H9 (cell line): ENCODE results near the gene DDX4. TPM values are rescaled to one million over a fixed set of nuclear protein-coding genes. Genes with fewer than 3 reads are reported as not detected.

Source experiments
- DNase-seq: peaks from one replicate; pipeline ENCODE4 v3.0.0-alpha.2; 2017
- H2AFZ ChIP-seq: one replicate; pipeline ENCODE4 v1.6.1; 2013; ENCODE audit warnings: mild to moderate bottlenecking, low read length, control low read depth, moderate library complexity
- H2AK5ac ChIP-seq: 2 replicates; pipeline ENCODE4 v1.6.1; 2013; ENCODE audit warnings: low read length, control low read depth, mixed read lengths; ENCODE audit not compliant: insufficient read length
- H2BK120ac ChIP-seq: one replicate; pipeline ENCODE4 v1.6.1; 2013; ENCODE audit warnings: low read depth, mild to moderate bottlenecking, low read length, control low read depth, inconsistent platforms; ENCODE audit not compliant: poor library complexity, severe bottlenecking
- H2BK12ac ChIP-seq: 2 replicates; pipeline ENCODE4 v1.6.1; 2013; ENCODE audit warnings: low read length, control low read depth, mixed read lengths, low read depth; ENCODE audit not compliant: insufficient read length
- H2BK15ac ChIP-seq: 2 replicates; pipeline ENCODE4 v1.6.1; 2013; ENCODE audit warnings: low read depth, low read length, control low read depth
- H2BK20ac ChIP-seq: one replicate; pipeline ENCODE4 v1.6.1; 2013; ENCODE audit warnings: low read depth, mild to moderate bottlenecking, low read length, control low read depth, inconsistent platforms; ENCODE audit not compliant: poor library complexity, severe bottlenecking
- H2BK5ac ChIP-seq: 2 replicates; pipeline ENCODE4 v1.6.1; 2013; ENCODE audit warnings: low read length, control low read depth, mixed read lengths; ENCODE audit not compliant: insufficient read length
- H3K14ac ChIP-seq: 2 replicates; pipeline ENCODE4 v1.6.1; 2013; ENCODE audit warnings: low read length, control low read depth; ENCODE audit not compliant: insufficient read depth
- H3K18ac ChIP-seq: 2 replicates; pipeline ENCODE4 v1.6.1; 2013; ENCODE audit warnings: low read depth, mild to moderate bottlenecking, mixed read lengths, low read length, control low read depth; ENCODE audit not compliant: insufficient read length
- H3K23ac ChIP-seq: 2 replicates; pipeline ENCODE4 v1.6.1; 2013; ENCODE audit warnings: low read length, control low read depth, mixed read lengths, low read depth; ENCODE audit not compliant: insufficient read length
- H3K23me2 ChIP-seq: 2 replicates; pipeline ENCODE4 v1.6.1; 2013; ENCODE audit warnings: low read depth, mild to moderate bottlenecking, mixed read lengths, low read length, control low read depth; ENCODE audit not compliant: insufficient read length, poor library complexity, severe bottlenecking
- H3K27ac ChIP-seq: 2 replicates; pipeline ENCODE4 v1.5.1; 2013; ENCODE audit warnings: low read length, control low read depth, mixed read lengths, low read depth; ENCODE audit not compliant: insufficient read length
- H3K27me3 ChIP-seq: 2 replicates; pipeline ENCODE4 v1.6.1; 2013; ENCODE audit warnings: low read length, control low read depth, inconsistent platforms; ENCODE audit not compliant: insufficient read depth
- H3K4ac ChIP-seq: 2 replicates; pipeline ENCODE4 v1.6.1; 2013; ENCODE audit warnings: low read depth, mild to moderate bottlenecking, control low read depth, inconsistent platforms, low read length, moderate library complexity
- H3K4me1 ChIP-seq: 2 replicates; pipeline ENCODE4 v1.6.1; 2013; ENCODE audit warnings: low read length, control low read depth, inconsistent platforms; ENCODE audit not compliant: insufficient read depth
- H3K4me2 ChIP-seq: 2 replicates; pipeline ENCODE4 v1.6.1; 2013; ENCODE audit warnings: low read length, control low read depth, mixed read lengths; ENCODE audit not compliant: insufficient read length, insufficient read depth
- H3K56ac ChIP-seq: 2 replicates; pipeline ENCODE4 v1.6.1; 2013; ENCODE audit warnings: low read depth, mild to moderate bottlenecking, mixed read lengths, low read length, control low read depth; ENCODE audit not compliant: insufficient read length
- H3K79me1 ChIP-seq: 2 replicates; pipeline ENCODE4 v1.6.1; 2013; ENCODE audit warnings: low read depth, mild to moderate bottlenecking, moderate library complexity, low read length, control low read depth, inconsistent platforms; ENCODE audit not compliant: insufficient read depth, poor library complexity, severe bottlenecking
- H3K79me2 ChIP-seq: 2 replicates; pipeline ENCODE4 v1.6.1; 2013; ENCODE audit warnings: low read length, control low read depth, inconsistent platforms; ENCODE audit not compliant: insufficient read depth
- H3K9ac ChIP-seq: 2 replicates; pipeline ENCODE4 v1.6.1; 2013; ENCODE audit warnings: low read length, control low read depth, mixed read lengths; ENCODE audit not compliant: insufficient read length; ENCODE audit errors: extremely low read depth
- H3K9me3 ChIP-seq: one replicate; pipeline ENCODE4 v1.6.1; 2013; ENCODE audit warnings: low read depth, low read length, inconsistent platforms; ENCODE audit not compliant: control insufficient read depth
- H3T11ph ChIP-seq: one replicate; pipeline ENCODE4 v1.6.1; 2013; ENCODE audit warnings: mild to moderate bottlenecking, low read length, control low read depth, inconsistent platforms
- H4K20me1 ChIP-seq: one replicate; pipeline ENCODE4 v1.6.1; 2013; ENCODE audit not compliant: control insufficient read depth, insufficient read length, insufficient read depth
- H4K5ac ChIP-seq: 2 replicates; pipeline ENCODE4 v1.6.1; 2013; ENCODE audit warnings: low read depth, mild to moderate bottlenecking, mixed read lengths, low read length, control low read depth; ENCODE audit not compliant: insufficient read length
- H4K8ac ChIP-seq: replicated peaks from 2 replicates; pipeline ENCODE4 v1.6.1; 2013; ENCODE audit warnings: low read length, control low read depth, mixed read lengths, low read depth; ENCODE audit not compliant: insufficient read length
- H4K91ac ChIP-seq: 2 replicates; pipeline ENCODE4 v1.6.1; 2013; ENCODE audit warnings: low read depth, mild to moderate bottlenecking, moderate library complexity, mixed read lengths, low read length, control low read depth; ENCODE audit not compliant: insufficient read length
- H3K27ac Mint-ChIP-seq, 3 experiments: 2 replicates in 2 of 3; 3 replicates in 1 of 3; pipeline ENCODE4 v1.8.0; 2020 to 2021; ENCODE audit warnings: mixed read lengths in 3 of 3, mild to moderate bottlenecking in 1 of 3, moderate library complexity in 1 of 3
- H3K27me3 Mint-ChIP-seq: 2 replicates; pipeline ENCODE4 v1.8.0; 2021; ENCODE audit warnings: low read depth, mild to moderate bottlenecking, moderate library complexity, mixed read lengths
- H3K36me3 Mint-ChIP-seq, 3 experiments: 2 replicates in 2 of 3; 3 replicates in 1 of 3; pipeline ENCODE4 v1.8.0; 2020 to 2021; ENCODE audit warnings: low read depth in 3 of 3, mixed read lengths in 3 of 3; ENCODE audit not compliant: insufficient read depth in 1 of 3
- H3K4me1 Mint-ChIP-seq, 2 experiments: 2 replicates each; pipeline ENCODE4 v1.8.0; 2020; ENCODE audit warnings: mixed read lengths in 2 of 2
- H3K4me3 Mint-ChIP-seq, 2 experiments: 2 replicates in 1 of 2; 3 replicates in 1 of 2; pipeline ENCODE4 v1.8.0; 2020 to 2021; ENCODE audit warnings: mild to moderate bottlenecking in 2 of 2, mixed read lengths in 2 of 2, moderate library complexity in 1 of 2
- H3K9me3 Mint-ChIP-seq, 2 experiments: 2 replicates in 1 of 2; 3 replicates in 1 of 2; pipeline ENCODE4 v1.8.0; 2020; ENCODE audit warnings: mild to moderate bottlenecking in 2 of 2, mixed read lengths in 2 of 2, moderate library complexity in 1 of 2
- CTCF ChIP-seq: fragments of 200-600 bp; sonication (generic); conservative IDR thresholded peaks from 3 replicates; pipeline ENCODE4 v1.8.0; 2021; ENCODE audit warnings: antibody characterized with exemption, mild to moderate bottlenecking
- WGBS: extraction: QIAGEN DNeasy Blood & Tissue Kit; methylation state at CpG from one replicate; pipeline ENCODE4 v1.1.7; 2013; ENCODE audit warnings: missing lambda C conversion rate, low lambda C conversion rate, mixed read lengths; ENCODE audit not compliant: insufficient read length; ENCODE audit errors: extremely low coverage; 5-methylcytosine and 5-hydroxymethylcytosine counted together
- total RNA-seq: library from RNA; stranded (reverse); gene quantifications from 2 replicates; pipeline ENCODE4 v1.2.1, GENCODE V29; 2021

Gene DDX4
- total RNA-seq, 1 experiment from 2014 or later, result not detected

GRCh38 chr5:55829956-55830355, 92.1 kb downstream of the DDX4 start:
- Histone ChIP-seq H3K4me2 (no peak overlapping the region), H4K8ac (no peak overlapping the region), H2BK15ac (no peak overlapping the region), H3K79me1 (no peaks in the 10 kb centered on the region), H3K18ac (no peak overlapping the region), H3K27ac (no peak overlapping the region), H3K14ac (no peak overlapping the region), H3K23me2 (no peaks in the 10 kb centered on the region), H3K27me3 (no peaks in the 10 kb centered on the region), H3K9ac (no peak overlapping the region), H3K4ac (no peak overlapping the region), H3K79me2 (no peaks in the 10 kb centered on the region), H4K5ac (no peak overlapping the region), H3K56ac (no peak overlapping the region), H2BK20ac (no peak overlapping the region), H3K9me3 (no peaks in the 10 kb centered on the region), H3K23ac (no peak overlapping the region), H2AFZ (no peak overlapping the region), H3T11ph (no peak overlapping the region), H2AK5ac (no peak overlapping the region), H4K20me1 (no peaks in the 10 kb centered on the region), H2BK12ac (no peak overlapping the region), H2BK120ac (no peak overlapping the region), H2BK5ac (no peak overlapping the region), H4K91ac (no peak overlapping the region), H3K4me1 (no peaks in the 10 kb centered on the region)
- H3K9me3 Mint-ChIP-seq, result no peaks in the 10 kb centered on the region; a peak in 2 of 5 replicates
- H3K27ac Mint-ChIP-seq, result peak overlapping the region in 1 of 3 experiments; percentile 24; a peak in 1 of 7 replicates
- no peaks in the 10 kb centered on the region for H3K4me1 Mint-ChIP-seq
- H3K36me3 Mint-ChIP-seq, result no peaks in the 10 kb centered on the region; a peak in 1 of 7 replicates
- no peak for DNase-seq
- no peak for TF ChIP-seq CTCF
- peaks cover 5% of the 10 kb centered on the region; the same call in 1 of the 2 replicates for H3K27me3 Mint-ChIP-seq
- H3K4me3 Mint-ChIP-seq, result no peak overlapping the region
- no CpG with 5 or more reads among the region's 3 CpGs for WGBS
